Heart left ventricle (tissue), 16 donors: Measurements from ENCODE around the gene MAGI2. TPM values are rescaled to one million over a fixed set of nuclear protein-coding genes. Genes with fewer than 3 reads are reported as not detected.

Source experiments
- ATAC-seq, 4 donors: fragments of 200-7000 bp; cut with Tn5 transposase; one replicate each; pipeline ENCODE4 v1.9.1; 2020 to 2022; ENCODE audit warnings: moderate library complexity in 4 of 4, mild to moderate bottlenecking in 3 of 4, moderate number of reproducible peaks in 1 of 4
- DNase-seq, 5 donors: peaks; one replicate each; pipeline ENCODE4 v3.0.0-alpha.2; 2020
- H3K27ac ChIP-seq, 12 donors: fragments of 200-600 bp; sonication (generic) in 4 of 12; one replicate each; pipeline versions ENCODE4 v1.5.0 to v1.8.0; 2016 to 2022; ENCODE audit warnings: mild to moderate bottlenecking in 2 of 12
- H3K27me3 ChIP-seq, 9 donors: fragments of 200-600 bp; sonication (generic) in 2 of 9; one replicate each; pipeline versions ENCODE4 v1.5.1 to v1.8.0; 2016 to 2022; ENCODE audit warnings: mild to moderate bottlenecking in 3 of 9
- H3K36me3 ChIP-seq, 9 donors: fragments of 200-600 bp; sonication (generic) in 2 of 9; one replicate each; pipeline versions ENCODE4 v1.5.0 to v1.8.0; 2018 to 2022; ENCODE audit warnings: mild to moderate bottlenecking in 2 of 9
- H3K4me1 ChIP-seq, 12 donors: fragments of 200-600 bp; sonication (generic) in 4 of 12; one replicate each; pipeline versions ENCODE4 v1.5.0 to v1.8.0; 2016 to 2022; ENCODE audit warnings: mild to moderate bottlenecking in 3 of 12
- H3K4me3 ChIP-seq, 12 donors: fragments of 200-600 bp; sonication (generic) in 4 of 12; one replicate each; pipeline versions ENCODE4 v1.5.0 to v1.8.0; 2017 to 2022; ENCODE audit warnings: mild to moderate bottlenecking in 9 of 12, moderate library complexity in 4 of 12
- H3K9me3 ChIP-seq, 12 donors: fragments of 200-600 bp; sonication (generic) in 4 of 12; one replicate each; pipeline versions ENCODE4 v1.5.0 to v1.8.0; 2016 to 2022; ENCODE audit warnings: mild to moderate bottlenecking in 1 of 12
- CTCF ChIP-seq, 12 donors: fragments of 200-600 bp; sonication (generic) in 4 of 12; IDR thresholded peaks; one replicate each; pipeline versions ENCODE4 v1.5.0 to v1.8.0; 2018 to 2022; ENCODE audit warnings: antibody characterized with exemption in 12 of 12, mild to moderate bottlenecking in 5 of 12
- POLR2A ChIP-seq, 2 donors: fragments of 450-650 bp; IDR thresholded peaks; one replicate each; pipeline ENCODE4 v1.6.1; 2017; ENCODE audit warnings: antibody characterized with exemption in 2 of 2, mild to moderate bottlenecking in 2 of 2, moderate library complexity in 2 of 2
- WGBS, 4 donors: extraction: QIAGEN DNeasy Blood & Tissue Kit in 2 of 4; methylation state at CpG; one replicate each; pipeline versions ENCODE4 v1.1.5 to v1.1.7; 2013 to 2018; 5-methylcytosine and 5-hydroxymethylcytosine counted together
- intact Hi-C, 10 donors: fragments of 100-400 bp; cut with DNase I; formaldehyde crosslinking; loops; one replicate each; pipeline versions ENCODE4 v1.11.1 to v1.14.2; 2022
- polyA plus RNA-seq, 2 donors: library from polyadenylated mRNA; stranded (reverse); fragments of 200-250 nt; gene quantifications; one replicate each; pipeline ENCODE4 v1.2.3, GENCODE V29; 2013
- total RNA-seq, 9 donors: library from RNA; depleted of rRNA in 2 of 9; stranded (reverse); fragments of >200 nt in 2 of 9; fragmentation: NEBNext Ultra II Directional in 3 of 9; extraction: Animal tissue kit (Norgen Biotek cat#: 25700) in 3 of 9; gene quantifications; one replicate each; pipeline versions ENCODE4 v1.1.0 to v1.2.4, GENCODE V29; 2016 to 2023
- donor health status: ischemic (EF 13 %, LVEDD 7.1; RV severe dilation, severe dysfunction).
- donor health status: healthy with polysubstance abuse.
- donor health status: DM: no; HTN: yes; CAD: no.
- donor health status: DM: no; HTN: no; CAD: no.
- donor health status: ischemic (EF 25% LVEDD 6.9; RV normal size, moderate dysfunction).
- donor health status: ischemic (EF 25% LVEDD 5.7; RV mildly dilated, moderate dysfunction).
- donor health status: healthy.
- donor health status: DM: yes; HTN: yes; CAD: no.
- donor health status: ischemic (EF 35%, LVEDD 5.7; RV mildly dilated, moderate dysfunction).
- donor health status: nonischemic (EF 11% LVEDD 7.7; RV severe dilation, severe dysfunction).
- donor health status: DM: yes; HTN: yes; CAD: no.
- donor health status: PGD.
- donor health status: ischemic (EF 29% LVEDD 5.4; RV normal size, mild dysfunction).
- donor health status: nonischemic (EF 23%, LVEDD 6.1; RV moderate dilation, normal function).

The MAGI2 gene
- total and polyA plus RNA-seq, 11 donors = 1.1 to 6.8 (median 3.8) TPM

DNA sequence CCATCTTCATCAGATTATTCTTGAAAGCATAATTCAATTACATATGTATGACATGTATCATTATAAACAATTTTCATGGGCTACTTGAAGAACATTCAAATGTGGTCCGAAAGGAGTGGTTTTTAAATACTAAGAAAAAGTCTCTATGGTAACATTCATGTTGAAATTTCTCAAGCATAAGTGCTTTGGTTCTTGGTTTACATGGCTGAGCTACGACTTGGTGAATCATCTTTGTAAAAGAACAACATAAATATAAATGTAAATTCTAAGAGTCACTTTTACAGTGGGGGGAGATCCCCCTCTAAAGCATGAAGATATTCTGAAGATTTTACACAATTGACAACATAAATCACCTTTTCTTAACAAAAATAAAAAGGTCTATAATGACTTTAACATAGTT lies 118.6 kb downstream of the MAGI2 start:
- Histone ChIP-seq H3K4me3 (no peak overlapping the region), H3K4me1 (peaks cover 0 to 4% (median 0%) of the 10 kb centered on the region in 12 donors)

GRCh38 chr7:79334334-79334733 lies 119.1 kb downstream of the MAGI2 start:
- no peaks in the 10 kb centered on the region for H3K27me3 ChIP-seq
- H3K36me3 ChIP-seq = no peaks in the 10 kb centered on the region
- intact Hi-C loops = loop anchor here in 1 of 10 donors (10.0 kb wide), 1 partner anchor 120 kb away; the partner anchor contains the start of gene MAGI2
- TF ChIP-seq POLR2A (IDR thresholded peaks at IDR 0.05) (no peak), CTCF (IDR thresholded peaks at IDR 0.05) (no peak)
- H3K9me3 ChIP-seq = no peaks in the 10 kb centered on the region
- no peak for DNase-seq
- peaks cover 0 to 4% (median 0%) of the 10 kb centered on the region in 12 donors for H3K4me1 ChIP-seq
- no peak for ATAC-seq
- H3K27ac ChIP-seq = no peak overlapping the region
- no peak overlapping the region for H3K4me3 ChIP-seq

More for the DNA sequence above, 118.6 kb downstream of the MAGI2 start:
- Histone ChIP-seq H3K27me3 (no peaks in the 10 kb centered on the region), H3K9me3 (no peaks in the 10 kb centered on the region), H3K27ac (no peak overlapping the region), H3K36me3 (no peaks in the 10 kb centered on the region)
- TF ChIP-seq POLR2A (IDR thresholded peaks at IDR 0.05) (no peak), CTCF (IDR thresholded peaks at IDR 0.05) (no peak)
- ATAC-seq (no peak), DNase-seq (no peak)
- 79 to 90% (median 81%) methylated on average over 2 of the region's 2 CpGs for WGBS, 4 donors
- intact Hi-C loops = loop anchor here in 1 of 10 donors (10.0 kb wide), 1 partner anchor 120 kb away; the partner anchor contains the start of gene MAGI2

DNA sequence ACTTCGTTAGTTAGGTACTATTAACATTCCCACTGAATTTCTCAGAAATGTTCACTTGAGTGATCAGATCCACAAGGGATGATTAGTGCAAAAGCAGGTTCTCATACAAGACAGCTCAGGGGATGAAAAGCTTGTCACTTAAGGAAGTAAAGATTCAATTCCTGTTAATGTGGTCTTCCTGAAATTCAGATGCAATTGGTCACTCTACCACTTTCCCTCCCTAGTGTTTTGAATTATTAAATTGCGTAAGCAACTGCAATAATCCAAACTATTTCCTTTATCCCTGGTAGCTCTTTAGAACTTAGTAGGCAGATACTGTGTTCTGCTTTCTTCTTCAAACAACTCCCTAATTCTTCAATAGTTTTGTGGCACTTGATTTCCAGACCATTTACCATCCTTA lies 121.4 kb downstream of the MAGI2 start:
- WGBS, 4 donors = 0 to 67% (median 58%) methylated on average over 2 of the region's 2 CpGs
- Histone ChIP-seq H3K27ac (no peak overlapping the region), H3K4me3 (no peak overlapping the region), H3K4me1 (no peaks in the 10 kb centered on the region), H3K27me3 (no peaks in the 10 kb centered on the region), H3K36me3 (no peaks in the 10 kb centered on the region), H3K9me3 (no peaks in the 10 kb centered on the region)
- TF ChIP-seq CTCF (IDR thresholded peaks at IDR 0.05) (no peak), POLR2A (IDR thresholded peaks at IDR 0.05) (no peak)
- no peak for DNase-seq
- no peak for ATAC-seq
- intact Hi-C loops = loop anchor here in 1 of 10 donors (10.0 kb wide), 1 partner anchor 123 kb away; the partner anchor contains the start of gene MAGI2

- WGBS, 4 donors = 51 to 70% (median 59%) methylated on average over 4 of the region's 4 CpGs
- intact Hi-C loops = no loop called here
- Histone ChIP-seq H3K27ac (no peak overlapping the region), H3K4me3 (no peak overlapping the region), H3K27me3 (no peaks in the 10 kb centered on the region), H3K36me3 (no peaks in the 10 kb centered on the region), H3K4me1 (no peaks in the 10 kb centered on the region), H3K9me3 (no peaks in the 10 kb centered on the region)
- DNase-seq (no peak), ATAC-seq (no peak)
- TF ChIP-seq POLR2A (IDR thresholded peaks at IDR 0.05) (no peak), CTCF (IDR thresholded peaks at IDR 0.05) (no peak)
These were observed 124.0 kb downstream of the MAGI2 start for GRCh38 chr7:79329464-79329863.
